OCI-LY1 (cell line): ENCODE measurements around the gene LRRN1.

Source experiments
- H2AFZ ChIP-seq: fragments of 200-600 bp; sonication (generic), shearing (Covaris generic); 2 replicates; pipeline ENCODE4 v1.6.0; 2014; ENCODE audit warnings: antibody characterized with exemption, mild to moderate bottlenecking, low read length
- H3F3A ChIP-seq: fragments of 200-600 bp; sonication (generic), shearing (Covaris generic); 2 replicates; pipeline ENCODE4 v1.6.0; 2014; ENCODE audit warnings: mild to moderate bottlenecking, antibody characterized with exemption, low read length, moderate library complexity; ENCODE audit not compliant: insufficient read depth
- H3K27ac ChIP-seq: fragments of 200-600 bp; sonication (generic); 2 replicates; pipeline ENCODE4 v1.5.1; 2014; ENCODE audit warnings: low read length, mixed run types, mild to moderate bottlenecking, low read depth; ENCODE audit not compliant: poor library complexity, severe bottlenecking
- H3K27me3 ChIP-seq: fragments of 200-600 bp; sonication (generic); 2 replicates; pipeline ENCODE4 v1.6.0; 2014; ENCODE audit warnings: antibody characterized with exemption, mild to moderate bottlenecking, low read length, moderate library complexity; ENCODE audit not compliant: insufficient read depth
- H3K36me3 ChIP-seq: fragments of 200-600 bp; sonication (generic); 2 replicates; pipeline ENCODE4 v1.6.1; 2014; ENCODE audit warnings: mild to moderate bottlenecking, antibody characterized with exemption, low read length, moderate library complexity, mixed read lengths; ENCODE audit not compliant: insufficient read depth
- H3K4me1 ChIP-seq: fragments of 200-600 bp; sonication (generic); 2 replicates; pipeline ENCODE4 v1.5.1; 2014; ENCODE audit warnings: mild to moderate bottlenecking, low read length, moderate library complexity; ENCODE audit not compliant: insufficient read depth, severe bottlenecking
- H3K4me2 ChIP-seq: fragments of 200-600 bp; sonication (generic), shearing (Covaris generic); 2 replicates; pipeline ENCODE4 v1.6.1; 2014; ENCODE audit warnings: low read length
- H3K4me3 ChIP-seq: fragments of 200-600 bp; sonication (generic); 2 replicates; pipeline ENCODE4 v1.5.1; 2014; ENCODE audit warnings: low read length, low read depth, mild to moderate bottlenecking, mixed read lengths; ENCODE audit not compliant: poor library complexity, severe bottlenecking
- H3K79me2 ChIP-seq: fragments of 200-600 bp; shearing (Covaris generic); 2 replicates; pipeline ENCODE4 v1.6.1; 2016; ENCODE audit warnings: mixed run types, low read length, mixed read lengths; ENCODE audit not compliant: insufficient read depth
- H3K9ac ChIP-seq: fragments of 200-600 bp; sonication (generic), shearing (Covaris generic); 2 replicates; pipeline ENCODE4 v1.6.1; 2014; ENCODE audit warnings: mild to moderate bottlenecking, low read length, mixed read lengths
- H3K9me2 ChIP-seq: fragments of 200-600 bp; sonication (generic), shearing (Covaris generic); 2 replicates; pipeline ENCODE4 v1.6.1; 2014; ENCODE audit warnings: low read depth, mild to moderate bottlenecking, low read length, mixed read lengths
- H3K9me3 ChIP-seq: fragments of 200-600 bp; shearing (Covaris generic); 2 replicates; pipeline ENCODE4 v1.6.1; 2014; ENCODE audit warnings: low read length, mixed read lengths
- H4K20me1 ChIP-seq: fragments of 200-600 bp; sonication (generic), shearing (Covaris generic); 2 replicates; pipeline ENCODE4 v1.6.0; 2016; ENCODE audit warnings: mild to moderate bottlenecking, low read length; ENCODE audit not compliant: insufficient read depth
- EZH2 ChIP-seq: fragments of 200-600 bp; sonication (generic), shearing (Covaris generic); IDR thresholded peaks from 2 replicates; pipeline ENCODE4 v1.8.0; 2017; ENCODE audit warnings: borderline replicate concordance, mixed run types, mild to moderate bottlenecking, antibody characterized with exemption, low read length, moderate library complexity, mixed read lengths
- TF ChIP-seq, protein P1 (sequence below): fragments of 200-600 bp; sonication (generic), shearing (Covaris generic); IDR thresholded peaks from 2 replicates; pipeline ENCODE4 v1.5.1; 2017; ENCODE audit warnings: mild to moderate bottlenecking, antibody characterized with exemption, low read length, moderate library complexity, mixed read lengths

LRRN1 gene

GRCh38 chr3:3799173-3800079 lies at the start of gene LRRN1:
LRRN1 (plus strand) TSS chr3:3799431; CDS start chr3:3844642, 45,211 bp downstream.
- no peak for TF ChIP-seq EZH2
- TF ChIP-seq, protein P1, sequence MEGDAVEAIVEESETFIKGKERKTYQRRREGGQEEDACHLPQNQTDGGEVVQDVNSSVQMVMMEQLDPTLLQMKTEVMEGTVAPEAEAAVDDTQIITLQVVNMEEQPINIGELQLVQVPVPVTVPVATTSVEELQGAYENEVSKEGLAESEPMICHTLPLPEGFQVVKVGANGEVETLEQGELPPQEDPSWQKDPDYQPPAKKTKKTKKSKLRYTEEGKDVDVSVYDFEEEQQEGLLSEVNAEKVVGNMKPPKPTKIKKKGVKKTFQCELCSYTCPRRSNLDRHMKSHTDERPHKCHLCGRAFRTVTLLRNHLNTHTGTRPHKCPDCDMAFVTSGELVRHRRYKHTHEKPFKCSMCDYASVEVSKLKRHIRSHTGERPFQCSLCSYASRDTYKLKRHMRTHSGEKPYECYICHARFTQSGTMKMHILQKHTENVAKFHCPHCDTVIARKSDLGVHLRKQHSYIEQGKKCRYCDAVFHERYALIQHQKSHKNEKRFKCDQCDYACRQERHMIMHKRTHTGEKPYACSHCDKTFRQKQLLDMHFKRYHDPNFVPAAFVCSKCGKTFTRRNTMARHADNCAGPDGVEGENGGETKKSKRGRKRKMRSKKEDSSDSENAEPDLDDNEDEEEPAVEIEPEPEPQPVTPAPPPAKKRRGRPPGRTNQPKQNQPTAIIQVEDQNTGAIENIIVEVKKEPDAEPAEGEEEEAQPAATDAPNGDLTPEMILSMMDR: no peak
- H3K9me2 ChIP-seq: no peaks in the 10 kb centered on the region
- no peaks in the 10 kb centered on the region for H3K79me2 ChIP-seq
- no peaks in the 10 kb centered on the region for H3K27me3 ChIP-seq
- H3K36me3 ChIP-seq: no peaks in the 10 kb centered on the region
- H3K27ac ChIP-seq: no peak within 1 kb of the TSS
- H4K20me1 ChIP-seq: no peaks in the 10 kb centered on the region
- no peaks in the 10 kb centered on the region for H3K4me1 ChIP-seq
- no peaks in the 10 kb centered on the region for H3F3A ChIP-seq
- H3K4me2 ChIP-seq: no peak within 1 kb of the TSS
- H3K4me3 ChIP-seq: no peak within 1 kb of the TSS
- H3K9ac ChIP-seq: no peak within 1 kb of the TSS
- H3K9me3 ChIP-seq: no peaks in the 10 kb centered on the region
- H2AFZ ChIP-seq: no peak within 1 kb of the TSS

DNA sequence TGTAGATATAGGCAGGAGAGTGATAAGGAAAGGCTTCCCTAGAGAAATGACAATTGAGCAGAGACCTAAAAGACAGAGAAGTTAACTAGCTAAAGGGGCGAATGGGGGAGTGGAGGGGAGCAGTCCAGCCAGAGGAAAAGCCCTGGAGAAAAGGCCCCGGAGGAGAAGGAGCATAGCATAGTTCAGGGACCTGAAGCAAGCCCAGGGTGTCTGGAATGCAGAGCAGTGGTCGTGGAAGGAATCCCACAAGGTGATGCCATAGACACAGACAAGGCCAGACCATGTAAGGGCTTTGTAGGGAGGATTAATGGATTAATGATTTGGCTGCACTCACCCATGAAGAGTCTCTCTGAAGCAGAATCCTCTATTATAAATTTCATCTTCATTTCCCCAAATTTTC lies 45.8 kb upstream of the LRRN1 start:
- Histone ChIP-seq H3K36me3 (no peaks in the 10 kb centered on the region), H3K4me2 (no peak overlapping the region), H3K79me2 (no peaks in the 10 kb centered on the region), H3K4me3 (no peak overlapping the region), H3K27me3 (no peaks in the 10 kb centered on the region), H4K20me1 (no peaks in the 10 kb centered on the region), H2AFZ (no peak overlapping the region), H3K4me1 (no peaks in the 10 kb centered on the region), H3K9me2 (no peaks in the 10 kb centered on the region), H3K9me3 (no peaks in the 10 kb centered on the region), H3F3A (no peaks in the 10 kb centered on the region), H3K27ac (no peak overlapping the region), H3K9ac (no peak overlapping the region)
- TF ChIP-seq EZH2: no peak
- TF ChIP-seq, protein P1: no peak

DNA sequence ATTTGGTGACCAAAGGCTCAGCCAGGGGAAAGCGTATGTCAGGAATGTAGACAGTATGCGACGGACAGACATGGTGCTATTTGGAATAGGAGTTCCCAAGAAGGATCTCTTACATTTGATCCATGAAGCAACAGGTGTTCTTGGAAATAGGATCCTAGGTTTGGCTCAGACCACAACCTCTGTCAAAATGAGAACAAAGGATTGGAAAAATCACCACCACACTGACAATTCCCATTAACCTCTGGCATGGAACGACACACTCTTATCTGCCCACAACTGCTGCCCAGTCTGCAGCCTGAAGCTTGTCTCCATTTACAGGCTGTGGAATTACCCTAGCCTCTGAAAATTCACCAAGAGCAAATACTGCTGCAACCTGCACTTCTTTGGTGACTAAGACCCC lies 33.6 kb upstream of the LRRN1 start:
- no peak for TF ChIP-seq EZH2
- TF ChIP-seq, protein P1: no peak
- Histone ChIP-seq H3K9me2 (no peaks in the 10 kb centered on the region), H3K9ac (no peak overlapping the region), H3K4me2 (no peak overlapping the region), H2AFZ (no peak overlapping the region), H3K9me3 (no peaks in the 10 kb centered on the region), H3K27ac (no peak overlapping the region), H3K79me2 (no peaks in the 10 kb centered on the region), H3K36me3 (no peaks in the 10 kb centered on the region), H3K27me3 (no peaks in the 10 kb centered on the region), H4K20me1 (no peaks in the 10 kb centered on the region), H3F3A (no peaks in the 10 kb centered on the region), H3K4me1 (no peaks in the 10 kb centered on the region), H3K4me3 (no peak overlapping the region)
